HepG2 (cell line): Measurements from ENCODE around the gene KANK4. TPM values are rescaled to one million over a fixed set of nuclear protein-coding genes. Genes with fewer than 3 reads are reported as not detected.

ENCODE experiments used
- ESRRA ChIP-seq: sonication (generic); formaldehyde crosslinking; IDR thresholded peaks from 2 replicates; pipeline ENCODE4 v1.5.1; 2020; ENCODE audit warnings: mild to moderate bottlenecking, low read depth, missing genetic modification reagents
- FOXJ3 ChIP-seq: sonication (generic); formaldehyde crosslinking; IDR thresholded peaks from 2 replicates; pipeline ENCODE4 v1.4.0; 2020; ENCODE audit warnings: missing genetic modification reagents, mild to moderate bottlenecking, borderline replicate concordance
- MYC ChIP-seq: sonication (generic); formaldehyde crosslinking; IDR thresholded peaks from 2 replicates; pipeline ENCODE4 v1.9.0; 2021; ENCODE audit warnings: missing genetic modification reagents, borderline replicate concordance
- NR2C2 ChIP-seq: sonication (generic); formaldehyde crosslinking; IDR thresholded peaks from 2 replicates; pipeline ENCODE4 v1.4.0; 2020; ENCODE audit warnings: missing genetic modification reagents, mild to moderate bottlenecking, moderate library complexity, borderline replicate concordance
- SIN3A ChIP-seq: IDR thresholded peaks from 2 replicates; pipeline ENCODE4 v1.6.1; 2011; ENCODE audit warnings: low read depth, mild to moderate bottlenecking, control low read depth, low read length, borderline replicate concordance
- XRCC5 ChIP-seq: fragments of 200-400 bp; formaldehyde crosslinking; optimal IDR thresholded peaks from 2 replicates; pipeline ENCODE3; 2017; ENCODE audit warnings: mild to moderate bottlenecking, low read length
- ZNF44 ChIP-seq: sonication (generic); formaldehyde crosslinking; IDR thresholded peaks from 2 replicates; pipeline ENCODE4 v1.5.1; 2020; ENCODE audit warnings: mild to moderate bottlenecking, missing genetic modification reagents
- ZNF687 ChIP-seq: sonication (generic); formaldehyde crosslinking; IDR thresholded peaks from 2 replicates; pipeline ENCODE4 v1.5.1; 2020; ENCODE audit warnings: mild to moderate bottlenecking, missing genetic modification reagents, moderate library complexity
- ZNF761 ChIP-seq: sonication (generic); formaldehyde crosslinking; conservative IDR thresholded peaks from 2 replicates; pipeline ENCODE4 v1.4.0; 2020; ENCODE audit warnings: mild to moderate bottlenecking, missing genetic modification reagents
- ZNF800 ChIP-seq: sonication (generic); formaldehyde crosslinking; IDR thresholded peaks from 2 replicates; pipeline ENCODE4 v1.4.0; 2020; ENCODE audit warnings: missing genetic modification reagents
- polyA plus RNA-seq, 8 experiments: library from polyadenylated mRNA; depleted of rRNA in 3 of 8; stranded (reverse) in 7 of 8; unstranded in 1 of 8; fragments of >200 nt; fragmentation: Illumina TruSeq in 4 of 8; extraction: Trizol in 4 of 8; gene quantifications; 2 replicates each; pipeline versions ENCODE4 v1.2.1 to v1.2.3, GENCODE V29; 2011 to 2016; ENCODE audit warnings: low read depth in 4 of 8, missing spikeins in 1 of 8, mixed read lengths in 1 of 8; ENCODE audit not compliant: insufficient read depth in 1 of 8
- total RNA-seq, 5 experiments: library from RNA; depleted of rRNA; stranded (reverse); fragments of >200 nt; fragmentation: Illumina TruSeq; extraction: Trizol; gene quantifications; 2 replicates each; pipeline ENCODE4 v1.2.3, GENCODE V29; 2016; ENCODE audit warnings: low read depth in 1 of 5
- TF ChIP-seq, protein P1 (sequence below): sonication (generic); formaldehyde crosslinking; IDR thresholded peaks from 2 replicates; pipeline ENCODE4 v1.4.0; 2020; ENCODE audit warnings: missing genetic modification reagents, borderline replicate concordance
- TF ChIP-seq, protein P2 (sequence below): sonication (generic); formaldehyde crosslinking; IDR thresholded peaks from 2 replicates; pipeline ENCODE4; 2020; ENCODE audit warnings: missing genetic modification reagents, mild to moderate bottlenecking, borderline replicate concordance
- TF ChIP-seq, protein P3 (sequence below): sonication (generic); formaldehyde crosslinking; IDR thresholded peaks from 2 replicates; pipeline ENCODE4 v1.4.0; 2020; ENCODE audit warnings: mild to moderate bottlenecking, missing genetic modification reagents, borderline replicate concordance

The KANK4 gene
- total and polyA plus RNA-seq, 2 of the 13 experiments (the other 11 are each of a cell fraction or from before 2014, with no cell fraction given): 16.1 to 25.7 TPM

DNA sequence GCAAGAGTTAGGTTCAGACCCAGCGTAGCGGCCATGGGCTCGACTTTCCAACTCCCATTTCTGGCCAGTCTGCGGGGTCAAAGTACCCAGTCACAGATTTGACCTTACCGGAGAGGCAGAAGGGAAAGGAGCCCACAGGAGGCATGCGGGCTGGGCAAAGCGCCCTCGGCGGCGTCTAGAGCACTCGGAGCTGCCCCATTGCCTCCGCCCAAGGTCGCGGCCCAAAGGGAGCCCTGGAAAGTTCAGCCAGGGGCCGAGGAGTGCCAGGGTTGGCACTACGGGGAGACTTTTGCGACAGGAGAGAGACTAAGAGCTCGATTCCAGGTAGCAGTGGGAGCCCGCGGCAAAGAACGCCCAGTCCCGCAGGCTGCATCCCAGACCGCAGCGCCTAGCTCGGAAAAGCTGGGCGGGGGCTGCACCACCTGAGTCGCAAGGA is 896 bp downstream of the KANK4 start (continued):
- TF ChIP-seq, protein P1, sequence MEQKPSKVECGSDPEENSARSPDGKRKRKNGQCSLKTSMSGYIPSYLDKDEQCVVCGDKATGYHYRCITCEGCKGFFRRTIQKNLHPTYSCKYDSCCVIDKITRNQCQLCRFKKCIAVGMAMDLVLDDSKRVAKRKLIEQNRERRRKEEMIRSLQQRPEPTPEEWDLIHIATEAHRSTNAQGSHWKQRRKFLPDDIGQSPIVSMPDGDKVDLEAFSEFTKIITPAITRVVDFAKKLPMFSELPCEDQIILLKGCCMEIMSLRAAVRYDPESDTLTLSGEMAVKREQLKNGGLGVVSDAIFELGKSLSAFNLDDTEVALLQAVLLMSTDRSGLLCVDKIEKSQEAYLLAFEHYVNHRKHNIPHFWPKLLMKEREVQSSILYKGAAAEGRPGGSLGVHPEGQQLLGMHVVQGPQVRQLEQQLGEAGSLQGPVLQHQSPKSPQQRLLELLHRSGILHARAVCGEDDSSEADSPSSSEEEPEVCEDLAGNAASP (CRISPR knock-in tag): no peak
- TF ChIP-seq ESRRA: no peak
- 0 out of 2 replicates have a peak, but pooled peaks have one; percentile 27 for TF ChIP-seq SIN3A
- TF ChIP-seq, protein P2, sequence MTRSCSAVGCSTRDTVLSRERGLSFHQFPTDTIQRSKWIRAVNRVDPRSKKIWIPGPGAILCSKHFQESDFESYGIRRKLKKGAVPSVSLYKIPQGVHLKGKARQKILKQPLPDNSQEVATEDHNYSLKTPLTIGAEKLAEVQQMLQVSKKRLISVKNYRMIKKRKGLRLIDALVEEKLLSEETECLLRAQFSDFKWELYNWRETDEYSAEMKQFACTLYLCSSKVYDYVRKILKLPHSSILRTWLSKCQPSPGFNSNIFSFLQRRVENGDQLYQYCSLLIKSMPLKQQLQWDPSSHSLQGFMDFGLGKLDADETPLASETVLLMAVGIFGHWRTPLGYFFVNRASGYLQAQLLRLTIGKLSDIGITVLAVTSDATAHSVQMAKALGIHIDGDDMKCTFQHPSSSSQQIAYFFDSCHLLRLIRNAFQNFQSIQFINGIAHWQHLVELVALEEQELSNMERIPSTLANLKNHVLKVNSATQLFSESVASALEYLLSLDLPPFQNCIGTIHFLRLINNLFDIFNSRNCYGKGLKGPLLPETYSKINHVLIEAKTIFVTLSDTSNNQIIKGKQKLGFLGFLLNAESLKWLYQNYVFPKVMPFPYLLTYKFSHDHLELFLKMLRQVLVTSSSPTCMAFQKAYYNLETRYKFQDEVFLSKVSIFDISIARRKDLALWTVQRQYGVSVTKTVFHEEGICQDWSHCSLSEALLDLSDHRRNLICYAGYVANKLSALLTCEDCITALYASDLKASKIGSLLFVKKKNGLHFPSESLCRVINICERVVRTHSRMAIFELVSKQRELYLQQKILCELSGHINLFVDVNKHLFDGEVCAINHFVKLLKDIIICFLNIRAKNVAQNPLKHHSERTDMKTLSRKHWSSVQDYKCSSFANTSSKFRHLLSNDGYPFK: peak; percentile 14; the same call in 1 of the 2 replicates
- TF ChIP-seq, protein P3, sequence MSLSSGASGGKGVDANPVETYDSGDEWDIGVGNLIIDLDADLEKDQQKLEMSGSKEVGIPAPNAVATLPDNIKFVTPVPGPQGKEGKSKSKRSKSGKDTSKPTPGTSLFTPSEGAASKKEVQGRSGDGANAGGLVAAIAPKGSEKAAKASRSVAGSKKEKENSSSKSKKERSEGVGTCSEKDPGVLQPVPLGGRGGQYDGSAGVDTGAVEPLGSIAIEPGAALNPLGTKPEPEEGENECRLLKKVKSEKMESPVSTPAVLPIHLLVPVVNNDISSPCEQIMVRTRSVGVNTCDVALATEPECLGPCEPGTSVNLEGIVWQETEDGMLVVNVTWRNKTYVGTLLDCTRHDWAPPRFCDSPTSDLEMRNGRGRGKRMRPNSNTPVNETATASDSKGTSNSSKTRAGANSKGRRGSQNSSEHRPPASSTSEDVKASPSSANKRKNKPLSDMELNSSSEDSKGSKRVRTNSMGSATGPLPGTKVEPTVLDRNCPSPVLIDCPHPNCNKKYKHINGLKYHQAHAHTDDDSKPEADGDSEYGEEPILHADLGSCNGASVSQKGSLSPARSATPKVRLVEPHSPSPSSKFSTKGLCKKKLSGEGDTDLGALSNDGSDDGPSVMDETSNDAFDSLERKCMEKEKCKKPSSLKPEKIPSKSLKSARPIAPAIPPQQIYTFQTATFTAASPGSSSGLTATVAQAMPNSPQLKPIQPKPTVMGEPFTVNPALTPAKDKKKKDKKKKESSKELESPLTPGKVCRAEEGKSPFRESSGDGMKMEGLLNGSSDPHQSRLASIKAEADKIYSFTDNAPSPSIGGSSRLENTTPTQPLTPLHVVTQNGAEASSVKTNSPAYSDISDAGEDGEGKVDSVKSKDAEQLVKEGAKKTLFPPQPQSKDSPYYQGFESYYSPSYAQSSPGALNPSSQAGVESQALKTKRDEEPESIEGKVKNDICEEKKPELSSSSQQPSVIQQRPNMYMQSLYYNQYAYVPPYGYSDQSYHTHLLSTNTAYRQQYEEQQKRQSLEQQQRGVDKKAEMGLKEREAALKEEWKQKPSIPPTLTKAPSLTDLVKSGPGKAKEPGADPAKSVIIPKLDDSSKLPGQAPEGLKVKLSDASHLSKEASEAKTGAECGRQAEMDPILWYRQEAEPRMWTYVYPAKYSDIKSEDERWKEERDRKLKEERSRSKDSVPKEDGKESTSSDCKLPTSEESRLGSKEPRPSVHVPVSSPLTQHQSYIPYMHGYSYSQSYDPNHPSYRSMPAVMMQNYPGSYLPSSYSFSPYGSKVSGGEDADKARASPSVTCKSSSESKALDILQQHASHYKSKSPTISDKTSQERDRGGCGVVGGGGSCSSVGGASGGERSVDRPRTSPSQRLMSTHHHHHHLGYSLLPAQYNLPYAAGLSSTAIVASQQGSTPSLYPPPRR: 0 out of 2 replicates have a peak, but pooled peaks have one; percentile 20
- TF ChIP-seq FOXJ3 (CRISPR knock-in tag): no peak
- TF ChIP-seq ZNF761: peak; percentile 48; the same call in 1 of the 2 replicates
- TF ChIP-seq XRCC5: no peak
- TF ChIP-seq ZNF800 (CRISPR knock-in tag): peak; percentile 71
- no peak for TF ChIP-seq ZNF44 (CRISPR knock-in tag)
- peak; percentile 48 for TF ChIP-seq NR2C2 (CRISPR knock-in tag)
- TF ChIP-seq ZNF687 (CRISPR knock-in tag): peak; percentile 62
- 0 out of 2 replicates have a peak, but pooled peaks have one; percentile 14 for TF ChIP-seq MYC (CRISPR knock-in tag)
